ENCODE data around the gene CNOT6L. TPM values are rescaled to one million over a fixed set of nuclear protein-coding genes. Genes with fewer than 3 reads are reported as not detected.

Gene CNOT6L
- total and polyA plus RNA-seq, 8 donors: 2.2 to 38.7 (median 24.8) TPM

GRCh38 chr4:77676842-77677241, 142.3 kb downstream of the CNOT6L start:
- no peak overlapping the region for H3K27ac ChIP-seq
- DNase-seq: no peak
- no peaks in the 10 kb centered on the region for H3K4me1 ChIP-seq
- TF ChIP-seq CTCF (IDR thresholded peaks at IDR 0.05): no peak
- no peak overlapping the region for H3K4me3 ChIP-seq
- no peaks in the 10 kb centered on the region for H3K9me3 ChIP-seq
- intact Hi-C loops (cut with DNase I): no loop called here
- FAIRE-seq: no peak
- WGBS, 2 donors: 85 to 95% methylated on average over 3 of the region's 3 CpGs
- H3K27me3 ChIP-seq: no peaks in the 10 kb centered on the region
- H3K36me3 ChIP-seq: no peaks in the 10 kb centered on the region
- no peak for ATAC-seq

- ATAC-seq (no peak), DNase-seq (no peak), FAIRE-seq (no peak)
- TF ChIP-seq CTCF (IDR thresholded peaks at IDR 0.05): no peak
- H3K9me3 ChIP-seq: no peaks in the 10 kb centered on the region
- H3K27ac ChIP-seq: no peak overlapping the region
- no peak overlapping the region for H3K4me3 ChIP-seq
- H3K36me3 ChIP-seq: no peaks in the 10 kb centered on the region
- intact Hi-C loops (cut with DNase I): no loop called here
- 84 to 91% methylated on average over 4 of the region's 4 CpGs for WGBS, 2 donors
- H3K4me1 ChIP-seq: peaks cover 0 to 5% (median 3%) of the 10 kb centered on the region in 3 donors
- no peaks in the 10 kb centered on the region for H3K27me3 ChIP-seq
Observed at GRCh38 chr4:77671051-77671450, 148.1 kb downstream of the CNOT6L start.

- DNase-seq (peak; percentile 45 to 86 (median 84)), FAIRE-seq (no peak)
- H3K36me3 ChIP-seq: no peaks in the 10 kb centered on the region
Observed at GRCh38 chr4:77669946-77670590, 149.1 kb downstream of the CNOT6L start.

GRCh38 chr4:77665381-77666069, 153.6 kb downstream of the CNOT6L start:
- no peak for ATAC-seq
- H3K27me3 ChIP-seq: no peaks in the 10 kb centered on the region
- intact Hi-C loops (cut with DNase I): no loop called here
- H3K27ac ChIP-seq: no peak overlapping the region
- no peaks in the 10 kb centered on the region for H3K9me3 ChIP-seq
- WGBS, 2 donors: 95 to 97% methylated on average over 4 of the region's 4 CpGs
- no peak for DNase-seq
- FAIRE-seq: no peak
- no peak for TF ChIP-seq CTCF (IDR thresholded peaks at IDR 0.05)
- H3K4me3 ChIP-seq: no peak overlapping the region
- no peaks in the 10 kb centered on the region for H3K36me3 ChIP-seq
- peaks cover 0 to 5% (median 3%) of the 10 kb centered on the region in 3 donors for H3K4me1 ChIP-seq

More at GRCh38 chr4:77669946-77670590, 149.1 kb downstream of the CNOT6L start:
- H3K4me1 ChIP-seq: peaks cover 0 to 5% (median 3%) of the 10 kb centered on the region in 3 donors
- intact Hi-C loops (cut with DNase I): no loop called here
- H3K27me3 ChIP-seq: no peaks in the 10 kb centered on the region
- no peak for TF ChIP-seq CTCF (IDR thresholded peaks at IDR 0.05)
- H3K4me3 ChIP-seq: no peak overlapping the region
- 24 to 26% methylated on average over 7 of the region's 7 CpGs for WGBS, 2 donors
- ATAC-seq: peak; percentile 87 to 91 (median 90)
- no peaks in the 10 kb centered on the region for H3K9me3 ChIP-seq
- H3K27ac ChIP-seq: peak overlapping the region in 3 of 4 donors; percentile 25 to 48 (median 36)

Other genes starting within 250 kb of the CNOT6L start
- gene CXCL13, start 213.5 kb downstream of the CNOT6L start, total RNA-seq: not detected
- gene CXCL13, start 213.5 kb downstream of the CNOT6L start, polyA plus RNA-seq: under 1 TPM in 1 of 2 donors, not detected in 1; 0.47 TPM
- 10 to 100 TPM in 4 of 6 donors, 1 to 10 TPM in 2; 8.0 to 16.0 (median 12.4) TPM for gene MRPL1, start 43.5 kb upstream of the CNOT6L start, total RNA-seq
- 10 to 100 TPM; 21.5 to 27.7 TPM for gene MRPL1, start 43.5 kb upstream of the CNOT6L start, polyA plus RNA-seq
- gene FRAS1, start 238.0 kb upstream of the CNOT6L start, total RNA-seq: 10 to 100 TPM; 14.3 to 21.5 (median 15.8) TPM
- gene FRAS1, start 238.0 kb upstream of the CNOT6L start, polyA plus RNA-seq: 1 to 10 TPM; 4.7 to 6.5 TPM